Measurements from ENCODE around the gene UVRAG. TPM values are rescaled to one million over a fixed set of nuclear protein-coding genes. Genes with fewer than 3 reads are reported as not detected.

The UVRAG gene
- total and polyA plus RNA-seq, 4 donors, result 4.4 to 15.1 (median 10.0) TPM

DNA sequence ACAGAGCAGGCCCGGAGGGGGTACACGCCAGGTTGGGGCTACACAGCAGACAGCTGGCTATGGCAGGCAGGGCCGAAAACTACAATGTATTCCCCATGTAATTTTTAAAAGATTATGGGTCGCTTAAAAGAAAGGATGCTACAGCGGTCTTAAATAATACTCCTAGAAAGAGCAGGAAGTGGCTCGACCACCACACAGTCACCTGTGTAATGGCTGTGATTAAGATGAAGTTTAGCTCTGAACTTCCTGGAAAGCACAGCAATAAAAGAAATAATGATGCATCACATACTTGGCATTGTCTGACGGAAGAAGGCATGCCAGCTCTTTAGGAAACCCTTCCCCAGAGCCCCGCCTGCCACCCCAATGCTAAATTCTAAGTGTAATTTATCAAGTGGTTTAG lies 358.7 kb downstream of the UVRAG start:
- H3K27ac ChIP-seq (ENCODE audit: low read depth in 1 of 2, low read length in 2 of 2), result no peak overlapping the region
- no peak overlapping the region for H3K4me3 ChIP-seq (ENCODE audit: low read depth in 1 of 3, low read length in 3 of 3)
- no peak overlapping the region for H3K9ac ChIP-seq (ENCODE audit: low read depth in 1 of 2, low read length in 2 of 2)
- TF ChIP-seq FOXA1 (IDR thresholded peaks at IDR 0.05) (no peak), CTCF (IDR thresholded peaks at IDR 0.05; ENCODE audit: low read depth, low read length, missing input control) (no peak), NR2F2 (IDR thresholded peaks at IDR 0.05) (no peak), HNF4A (conservative IDR thresholded peaks at IDR 0.05) (no peak), HNF4G (IDR thresholded peaks at IDR 0.05) (no peak), FOXA2 (IDR thresholded peaks at IDR 0.05) (no peak), YY1 (IDR thresholded peaks at IDR 0.05) (no peak)
- TF ChIP-seq, protein P1, sequence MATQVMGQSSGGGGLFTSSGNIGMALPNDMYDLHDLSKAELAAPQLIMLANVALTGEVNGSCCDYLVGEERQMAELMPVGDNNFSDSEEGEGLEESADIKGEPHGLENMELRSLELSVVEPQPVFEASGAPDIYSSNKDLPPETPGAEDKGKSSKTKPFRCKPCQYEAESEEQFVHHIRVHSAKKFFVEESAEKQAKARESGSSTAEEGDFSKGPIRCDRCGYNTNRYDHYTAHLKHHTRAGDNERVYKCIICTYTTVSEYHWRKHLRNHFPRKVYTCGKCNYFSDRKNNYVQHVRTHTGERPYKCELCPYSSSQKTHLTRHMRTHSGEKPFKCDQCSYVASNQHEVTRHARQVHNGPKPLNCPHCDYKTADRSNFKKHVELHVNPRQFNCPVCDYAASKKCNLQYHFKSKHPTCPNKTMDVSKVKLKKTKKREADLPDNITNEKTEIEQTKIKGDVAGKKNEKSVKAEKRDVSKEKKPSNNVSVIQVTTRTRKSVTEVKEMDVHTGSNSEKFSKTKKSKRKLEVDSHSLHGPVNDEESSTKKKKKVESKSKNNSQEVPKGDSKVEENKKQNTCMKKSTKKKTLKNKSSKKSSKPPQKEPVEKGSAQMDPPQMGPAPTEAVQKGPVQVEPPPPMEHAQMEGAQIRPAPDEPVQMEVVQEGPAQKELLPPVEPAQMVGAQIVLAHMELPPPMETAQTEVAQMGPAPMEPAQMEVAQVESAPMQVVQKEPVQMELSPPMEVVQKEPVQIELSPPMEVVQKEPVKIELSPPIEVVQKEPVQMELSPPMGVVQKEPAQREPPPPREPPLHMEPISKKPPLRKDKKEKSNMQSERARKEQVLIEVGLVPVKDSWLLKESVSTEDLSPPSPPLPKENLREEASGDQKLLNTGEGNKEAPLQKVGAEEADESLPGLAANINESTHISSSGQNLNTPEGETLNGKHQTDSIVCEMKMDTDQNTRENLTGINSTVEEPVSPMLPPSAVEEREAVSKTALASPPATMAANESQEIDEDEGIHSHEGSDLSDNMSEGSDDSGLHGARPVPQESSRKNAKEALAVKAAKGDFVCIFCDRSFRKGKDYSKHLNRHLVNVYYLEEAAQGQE (IDR thresholded peaks at IDR 0.05), result no peak
- TF ChIP-seq, protein P2, sequence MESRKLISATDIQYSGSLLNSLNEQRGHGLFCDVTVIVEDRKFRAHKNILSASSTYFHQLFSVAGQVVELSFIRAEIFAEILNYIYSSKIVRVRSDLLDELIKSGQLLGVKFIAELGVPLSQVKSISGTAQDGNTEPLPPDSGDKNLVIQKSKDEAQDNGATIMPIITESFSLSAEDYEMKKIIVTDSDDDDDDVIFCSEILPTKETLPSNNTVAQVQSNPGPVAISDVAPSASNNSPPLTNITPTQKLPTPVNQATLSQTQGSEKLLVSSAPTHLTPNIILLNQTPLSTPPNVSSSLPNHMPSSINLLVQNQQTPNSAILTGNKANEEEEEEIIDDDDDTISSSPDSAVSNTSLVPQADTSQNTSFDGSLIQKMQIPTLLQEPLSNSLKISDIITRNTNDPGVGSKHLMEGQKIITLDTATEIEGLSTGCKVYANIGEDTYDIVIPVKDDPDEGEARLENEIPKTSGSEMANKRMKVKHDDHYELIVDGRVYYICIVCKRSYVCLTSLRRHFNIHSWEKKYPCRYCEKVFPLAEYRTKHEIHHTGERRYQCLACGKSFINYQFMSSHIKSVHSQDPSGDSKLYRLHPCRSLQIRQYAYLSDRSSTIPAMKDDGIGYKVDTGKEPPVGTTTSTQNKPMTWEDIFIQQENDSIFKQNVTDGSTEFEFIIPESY (IDR thresholded peaks at IDR 0.05), result no peak
- TF ChIP-seq, protein P3, sequence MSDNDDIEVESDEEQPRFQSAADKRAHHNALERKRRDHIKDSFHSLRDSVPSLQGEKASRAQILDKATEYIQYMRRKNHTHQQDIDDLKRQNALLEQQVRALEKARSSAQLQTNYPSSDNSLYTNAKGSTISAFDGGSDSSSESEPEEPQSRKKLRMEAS (IDR thresholded peaks at IDR 0.05), result no peak
- H3K36me3 ChIP-seq (ENCODE audit: control insufficient read depth in 4 of 4, insufficient read depth in 3 of 4, low read depth in 1 of 4, low read length in 3 of 4), result no peaks in the 10 kb centered on the region
- no peaks in the 10 kb centered on the region for H3K9me3 ChIP-seq (ENCODE audit: control insufficient read depth in 4 of 4, low read length in 3 of 4)
- H3K4me1 ChIP-seq (ENCODE audit: control insufficient read depth in 4 of 4, insufficient read depth in 4 of 4, low read length in 3 of 4), result no peaks in the 10 kb centered on the region
- H3K27me3 ChIP-seq (ENCODE audit: control insufficient read depth in 4 of 4, insufficient read depth in 4 of 4, low read length in 3 of 4), result no peaks in the 10 kb centered on the region
- no peak for DNase-seq (ENCODE audit: low spot score)
- 90% methylated on average over 8 of the region's 8 CpGs for WGBS

DNA sequence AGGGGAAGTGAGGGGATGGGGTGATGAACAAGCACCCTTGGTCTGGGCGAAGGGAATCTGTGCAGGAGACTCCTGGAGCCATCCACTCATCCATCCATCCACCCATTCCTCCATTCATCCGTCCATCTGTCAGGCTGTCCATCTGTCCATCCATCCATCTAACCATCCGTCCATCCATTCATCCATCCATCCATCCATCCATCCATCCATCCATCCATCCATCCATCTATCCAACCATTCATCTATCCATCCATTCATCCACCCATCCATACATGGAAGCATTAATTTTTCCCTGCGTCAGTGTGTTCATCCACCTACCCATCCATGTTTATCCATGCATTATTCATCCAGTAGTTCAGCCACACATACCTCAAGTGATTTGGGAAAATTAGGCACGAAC lies 359.3 kb downstream of the UVRAG start:
- Histone ChIP-seq H3K4me3 (ENCODE audit: low read depth in 1 of 3, low read length in 3 of 3) (no peak overlapping the region), H3K4me1 (ENCODE audit: control insufficient read depth in 4 of 4, insufficient read depth in 4 of 4, low read length in 3 of 4) (no peaks in the 10 kb centered on the region), H3K27me3 (ENCODE audit: control insufficient read depth in 4 of 4, insufficient read depth in 4 of 4, low read length in 3 of 4) (no peaks in the 10 kb centered on the region), H3K27ac (ENCODE audit: low read depth in 1 of 2, low read length in 2 of 2) (no peak overlapping the region), H3K36me3 (ENCODE audit: control insufficient read depth in 4 of 4, insufficient read depth in 3 of 4, low read depth in 1 of 4, low read length in 3 of 4) (no peaks in the 10 kb centered on the region), H3K9me3 (ENCODE audit: control insufficient read depth in 4 of 4, low read length in 3 of 4) (no peaks in the 10 kb centered on the region), H3K9ac (ENCODE audit: low read depth in 1 of 2, low read length in 2 of 2) (no peak overlapping the region)
- TF ChIP-seq, protein P1 (IDR thresholded peaks at IDR 0.05), result no peak
- no peak for TF ChIP-seq NR2F2 (IDR thresholded peaks at IDR 0.05)
- TF ChIP-seq ATF3 (IDR thresholded peaks at IDR 0.05), result no peak
- DNase-seq (ENCODE audit: low spot score), result no peak
- 88% methylated on average over 5 of the region's 5 CpGs for WGBS
